ENCODE measurements around the gene VEZT.

DNA sequence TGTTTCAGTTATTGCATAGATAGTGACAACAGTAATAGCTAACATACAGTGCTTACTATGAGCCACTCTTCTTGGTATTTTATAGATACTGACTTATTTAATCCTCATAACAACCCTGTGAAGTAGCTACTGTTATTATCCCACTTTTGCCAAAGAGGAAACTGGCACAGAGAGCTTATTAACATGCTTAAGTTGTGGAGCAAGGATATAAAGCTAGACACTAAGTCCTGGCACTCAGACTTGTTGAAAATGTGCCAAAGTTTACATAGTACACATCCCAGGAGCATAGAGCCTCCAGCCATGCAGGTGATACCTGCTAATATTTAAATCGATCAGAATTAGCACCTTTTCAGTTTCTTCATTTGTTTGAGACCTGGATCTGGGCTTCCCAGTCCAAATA, 41.8 kb downstream of the VEZT start:
- TF ChIP-seq, protein P1, sequence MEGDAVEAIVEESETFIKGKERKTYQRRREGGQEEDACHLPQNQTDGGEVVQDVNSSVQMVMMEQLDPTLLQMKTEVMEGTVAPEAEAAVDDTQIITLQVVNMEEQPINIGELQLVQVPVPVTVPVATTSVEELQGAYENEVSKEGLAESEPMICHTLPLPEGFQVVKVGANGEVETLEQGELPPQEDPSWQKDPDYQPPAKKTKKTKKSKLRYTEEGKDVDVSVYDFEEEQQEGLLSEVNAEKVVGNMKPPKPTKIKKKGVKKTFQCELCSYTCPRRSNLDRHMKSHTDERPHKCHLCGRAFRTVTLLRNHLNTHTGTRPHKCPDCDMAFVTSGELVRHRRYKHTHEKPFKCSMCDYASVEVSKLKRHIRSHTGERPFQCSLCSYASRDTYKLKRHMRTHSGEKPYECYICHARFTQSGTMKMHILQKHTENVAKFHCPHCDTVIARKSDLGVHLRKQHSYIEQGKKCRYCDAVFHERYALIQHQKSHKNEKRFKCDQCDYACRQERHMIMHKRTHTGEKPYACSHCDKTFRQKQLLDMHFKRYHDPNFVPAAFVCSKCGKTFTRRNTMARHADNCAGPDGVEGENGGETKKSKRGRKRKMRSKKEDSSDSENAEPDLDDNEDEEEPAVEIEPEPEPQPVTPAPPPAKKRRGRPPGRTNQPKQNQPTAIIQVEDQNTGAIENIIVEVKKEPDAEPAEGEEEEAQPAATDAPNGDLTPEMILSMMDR (conservative IDR thresholded peaks at IDR 0.05), result no peak
- no peak for TF ChIP-seq ZFX (IDR thresholded peaks at IDR 0.05)

All from C4-2B (cell line).